KMS-11 (cell line): ENCODE measurements around the gene WT1.

Source experiments
- H2AFZ ChIP-seq: fragments of 200-600 bp; sonication (generic); 2 replicates; pipeline ENCODE4 v1.6.1; 2016; ENCODE audit warnings: antibody characterized with exemption, mixed run types, low read depth
- H3K27ac ChIP-seq: fragments of 200-600 bp; sonication (generic); 2 replicates; pipeline ENCODE4 v1.6.1; 2016; ENCODE audit warnings: mild to moderate bottlenecking, mixed run types
- H3K27me3 ChIP-seq: fragments of 200-600 bp; sonication (generic); 2 replicates; pipeline ENCODE4 v1.6.1; 2017; ENCODE audit warnings: mild to moderate bottlenecking, low read depth, mixed run types, moderate library complexity; ENCODE audit not compliant: insufficient read depth
- H3K36me3 ChIP-seq: fragments of 200-600 bp; sonication (generic); 2 replicates; pipeline ENCODE4 v1.6.1; 2017; ENCODE audit warnings: mild to moderate bottlenecking, mixed run types; ENCODE audit not compliant: insufficient read depth
- H3K4me1 ChIP-seq: fragments of 200-600 bp; sonication (generic); 2 replicates; pipeline ENCODE4 v1.6.1; 2016; ENCODE audit warnings: mild to moderate bottlenecking, low read depth, mixed run types; ENCODE audit not compliant: poor library complexity, severe bottlenecking
- H3K4me2 ChIP-seq: fragments of 200-600 bp; sonication (generic); 2 replicates; pipeline ENCODE4 v1.7.0; 2016; ENCODE audit warnings: mild to moderate bottlenecking, mixed run types
- H3K4me3 ChIP-seq: fragments of 200-600 bp; sonication (generic); IDR thresholded peaks from 2 replicates; pipeline ENCODE4 v1.6.1; 2017; ENCODE audit warnings: low read depth, low read length, mixed read lengths; ENCODE audit not compliant: insufficient read depth
- H3K79me2 ChIP-seq: fragments of 200-600 bp; sonication (generic); 2 replicates; pipeline ENCODE4 v1.6.1; 2016; ENCODE audit warnings: low read depth, mixed run types; ENCODE audit not compliant: insufficient read depth
- H3K9ac ChIP-seq: fragments of 200-600 bp; sonication (generic); 2 replicates; pipeline ENCODE4 v1.6.1; 2016; ENCODE audit warnings: mild to moderate bottlenecking, mixed run types
- H4K20me1 ChIP-seq: fragments of 200-600 bp; sonication (generic); 2 replicates; pipeline ENCODE4 v1.6.1; 2016; ENCODE audit warnings: mild to moderate bottlenecking, mixed run types; ENCODE audit not compliant: insufficient read depth
- CTCF ChIP-seq: fragments of 200-600 bp; sonication (generic); conservative IDR thresholded peaks from 2 replicates; pipeline ENCODE4 v1.6.1; 2017; ENCODE audit warnings: low read depth, mild to moderate bottlenecking, antibody characterized with exemption, low read length, moderate library complexity, mixed read lengths

The WT1 gene

GRCh38 chr11:32462011-32462690 is 26.8 kb upstream of the WT1 start:
- no peak overlapping the region for H2AFZ ChIP-seq
- no peaks in the 10 kb centered on the region for H4K20me1 ChIP-seq
- no peak overlapping the region for H3K27ac ChIP-seq
- H3K4me2 ChIP-seq = no peak overlapping the region
- no peaks in the 10 kb centered on the region for H3K4me1 ChIP-seq
- no peaks in the 10 kb centered on the region for H3K79me2 ChIP-seq
- H3K4me3 ChIP-seq = no peak overlapping the region
- H3K9ac ChIP-seq = no peak overlapping the region
- no peaks in the 10 kb centered on the region for H3K27me3 ChIP-seq
- no peaks in the 10 kb centered on the region for H3K36me3 ChIP-seq
- no peak for TF ChIP-seq CTCF

- Histone ChIP-seq H2AFZ (no peak overlapping the region), H3K9ac (no peak overlapping the region), H3K4me3 (no peak overlapping the region), H3K4me1 (no peaks in the 10 kb centered on the region), H3K27me3 (no peaks in the 10 kb centered on the region), H3K27ac (no peak overlapping the region), H3K36me3 (no peaks in the 10 kb centered on the region), H3K4me2 (no peak overlapping the region), H3K79me2 (no peaks in the 10 kb centered on the region), H4K20me1 (no peaks in the 10 kb centered on the region)
- no peak for TF ChIP-seq CTCF
Observed at GRCh38 chr11:32456864-32457263, 21.5 kb upstream of the WT1 start.

GRCh38 chr11:32454993-32455392 is 19.7 kb upstream of the WT1 start:
- TF ChIP-seq CTCF = no peak
- Histone ChIP-seq H4K20me1 (no peaks in the 10 kb centered on the region), H3K79me2 (no peaks in the 10 kb centered on the region), H3K9ac (no peak overlapping the region), H3K4me2 (no peak overlapping the region), H2AFZ (no peak overlapping the region), H3K4me1 (no peaks in the 10 kb centered on the region), H3K27ac (no peak overlapping the region), H3K4me3 (no peak overlapping the region), H3K36me3 (no peaks in the 10 kb centered on the region), H3K27me3 (no peaks in the 10 kb centered on the region)

- Histone ChIP-seq H3K27me3 (no peaks in the 10 kb centered on the region), H2AFZ (no peak overlapping the region)
Observed at GRCh38 chr11:32451808-32452207, 16.5 kb upstream of the WT1 start.

More at GRCh38 chr11:32451808-32452207, 16.5 kb upstream of the WT1 start:
- TF ChIP-seq CTCF = no peak
- Histone ChIP-seq H3K9ac (no peak overlapping the region), H4K20me1 (no peaks in the 10 kb centered on the region), H3K27ac (no peak overlapping the region), H3K36me3 (no peaks in the 10 kb centered on the region), H3K79me2 (no peaks in the 10 kb centered on the region), H3K4me1 (peaks cover 15% of the 10 kb centered on the region), H3K4me2 (no peak overlapping the region), H3K4me3 (no peak overlapping the region)
